ENCODE results near the gene ZDHHC8.

- TF ChIP-seq CTCF (IDR thresholded peaks at IDR 0.05) (no peak), POLR2A (IDR thresholded peaks at IDR 0.05) (no peak), POLR2AphosphoS5 (IDR thresholded peaks at IDR 0.05) (no peak)
Measured at GRCh38 chr22:20101638-20102037, 30.0 kb upstream of the ZDHHC8 start.
